Measurements from ENCODE around the gene ENKUR. TPM values are rescaled to one million over a fixed set of nuclear protein-coding genes. Genes with fewer than 3 reads are reported as not detected.
"Not testable (repeated sequence)": the region's sequence is repeated elsewhere in the genome, so short reads cannot be mapped to it uniquely, and the experiment has no call there.

ENKUR gene
- total and polyA plus RNA-seq, 8 donors = 0.35 to 4.9 (median 1.0) TPM; not detected in 4

- DNase-seq = no peak
- no peaks in the 10 kb centered on the region for H3K36me3 ChIP-seq
- peak overlapping the region in 3 of 4 donors; percentile 59 to 81 (median 64) for H3K4me3 ChIP-seq
- 79 to 91% (median 82%) methylated on average over 6 of the region's 6 CpGs for WGBS, 5 donors
- H3K27me3 ChIP-seq = no peaks in the 10 kb centered on the region
- H3K9me3 ChIP-seq = no peaks in the 10 kb centered on the region
- TF ChIP-seq POLR2A (IDR thresholded peaks at IDR 0.05) (no peak), POLR2AphosphoS5 (IDR thresholded peaks at IDR 0.05) (no peak), CTCF (IDR thresholded peaks at IDR 0.05) (no peak), EP300 (IDR thresholded peaks at IDR 0.05) (no peak)
- H3K27ac ChIP-seq = peak overlapping the region in 4 of 5 donors; percentile 90 to 98 (median 94)
- H3K4me1 ChIP-seq = peaks cover 0 to 24% (median 14%) of the 10 kb centered on the region in 4 donors
- intact Hi-C loops (cut with DNase I; ENCODE audit: low total_unique reads) = no loop called here
These were observed 1.7 kb upstream of the ENKUR start for GRCh38 chr10:25017661-25018060.

- TF ChIP-seq EP300 (IDR thresholded peaks at IDR 0.05) = no peak
- TF ChIP-seq POLR2AphosphoS5 (IDR thresholded peaks at IDR 0.05) = no peak
- TF ChIP-seq POLR2A (IDR thresholded peaks at IDR 0.05) = no peak
- TF ChIP-seq CTCF (IDR thresholded peaks at IDR 0.05) = no peak
- H3K9me3 ChIP-seq = no peaks in the 10 kb centered on the region
- 2 to 3% (median 3%) methylated on average over 10 of the region's 10 CpGs for WGBS, 5 donors
- no peaks in the 10 kb centered on the region for H3K36me3 ChIP-seq
- peak in 1 of 2 donors; percentile 28 for DNase-seq
- H3K4me3 ChIP-seq = peak overlapping the region; percentile 59 to 81 (median 62)
- peaks cover 0 to 24% (median 14%) of the 10 kb centered on the region in 4 donors for H3K4me1 ChIP-seq
- H3K27ac ChIP-seq = peak overlapping the region; percentile 90 to 98 (median 95)
- intact Hi-C loops (cut with DNase I; ENCODE audit: low total_unique reads) = no loop called here
- no peaks in the 10 kb centered on the region for H3K27me3 ChIP-seq
These were observed 1.2 kb upstream of the ENKUR start for GRCh38 chr10:25017154-25017590.

GRCh38 chr10:25016376-25017153 is 607 bp upstream of the ENKUR start, which contains the start of gene THNSL1:
Gene THNSL1 (plus strand): TSS chr10:25016612. CDS start chr10:25023224, 6,612 bp downstream.
- no peaks in the 10 kb centered on the region for H3K27me3 ChIP-seq
- H3K27ac ChIP-seq = peak within 1 kb of the TSS; percentile 90 to 98 (median 95)
- WGBS, 5 donors = 0 to 1% (median 1%) methylated on average over 54 to 69 of the region's 69 CpGs
- H3K4me3 ChIP-seq = peak within 1 kb of the TSS; percentile 59 to 81 (median 62)
- peak; percentile 97 to 100 for DNase-seq
- peaks cover 0 to 24% (median 14%) of the 10 kb centered on the region in 4 donors for H3K4me1 ChIP-seq
- H3K9me3 ChIP-seq = no peaks in the 10 kb centered on the region
- TF ChIP-seq EP300 (IDR thresholded peaks at IDR 0.05) (no peak), POLR2A (IDR thresholded peaks at IDR 0.05) (peak in 2 of 4 donors; percentile 74 to 84), POLR2AphosphoS5 (IDR thresholded peaks at IDR 0.05) (peak; percentile 89 to 95 (median 93)), CTCF (IDR thresholded peaks at IDR 0.05) (no peak)
- intact Hi-C loops (cut with DNase I; ENCODE audit: low total_unique reads) = no loop called here
- H3K36me3 ChIP-seq = no peaks in the 10 kb centered on the region

- peaks cover 0 to 24% (median 14%) of the 10 kb centered on the region in 4 donors for H3K4me1 ChIP-seq
- TF ChIP-seq EP300 (IDR thresholded peaks at IDR 0.05) (no peak), POLR2A (IDR thresholded peaks at IDR 0.05) (no peak), POLR2AphosphoS5 (IDR thresholded peaks at IDR 0.05) (no peak), CTCF (IDR thresholded peaks at IDR 0.05) (no peak)
- intact Hi-C loops (cut with DNase I; ENCODE audit: low total_unique reads) = no loop called here
- no peaks in the 10 kb centered on the region for H3K36me3 ChIP-seq
- no peak overlapping the region for H3K4me3 ChIP-seq
- H3K9me3 ChIP-seq = no peaks in the 10 kb centered on the region
- no peaks in the 10 kb centered on the region for H3K27me3 ChIP-seq
- DNase-seq = no peak
- H3K27ac ChIP-seq = no peak overlapping the region
These were observed 1.4 kb downstream of the ENKUR start for GRCh38 chr10:25014579-25014978.

GRCh38 chr10:25011591-25011990 is 4.4 kb downstream of the ENKUR start:
- 84 to 100% (median 92%) methylated on average over 2 of the region's 2 CpGs for WGBS, 5 donors
- intact Hi-C loops (cut with DNase I; ENCODE audit: low total_unique reads); H3K4me1 ChIP-seq; H3K27ac ChIP-seq; H3K4me3 ChIP-seq; H3K27me3 ChIP-seq; H3K9me3 ChIP-seq; DNase-seq; H3K36me3 ChIP-seq: not testable (repeated sequence)

Measured in stomach (tissue), 9 donors.